Neuronal stem cell (in vitro differentiated cells): Measurements from ENCODE around the gene DCLK3.

ENCODE experiments used
- DNase-seq: peaks from one replicate; pipeline ENCODE4 v3.0.0-alpha.2; 2013; ENCODE audit warnings: low spot score
- H2AFZ ChIP-seq: one replicate; pipeline ENCODE4 v1.6.1; 2013; ENCODE audit warnings: mild to moderate bottlenecking, low read length, inconsistent platforms
- H2AK5ac ChIP-seq: 2 replicates; pipeline ENCODE4 v1.6.1; 2013; ENCODE audit warnings: low read depth, mild to moderate bottlenecking, inconsistent platforms, low read length, moderate library complexity, mixed read lengths
- H2BK120ac ChIP-seq: 2 replicates; pipeline ENCODE4 v1.6.1; 2013; ENCODE audit warnings: low read depth, mild to moderate bottlenecking, inconsistent platforms, low read length, moderate library complexity, mixed read lengths
- H2BK12ac ChIP-seq: one replicate; pipeline ENCODE4 v1.6.1; 2013; ENCODE audit warnings: low read length, inconsistent platforms
- H2BK15ac ChIP-seq: 2 replicates; pipeline ENCODE4 v1.6.1; 2013; ENCODE audit warnings: mild to moderate bottlenecking, low read length, inconsistent platforms, mixed read lengths
- H2BK5ac ChIP-seq: one replicate; pipeline ENCODE4 v1.6.1; 2013; ENCODE audit warnings: inconsistent platforms, mild to moderate bottlenecking, low read length, moderate library complexity
- H3K14ac ChIP-seq: one replicate; pipeline ENCODE4 v1.6.1; 2013; ENCODE audit warnings: low read length, inconsistent platforms
- H3K18ac ChIP-seq: 2 replicates; pipeline ENCODE4 v1.6.1; 2013; ENCODE audit warnings: low read length, inconsistent platforms
- H3K23ac ChIP-seq: 2 replicates; pipeline ENCODE4 v1.6.1; 2013; ENCODE audit warnings: low read depth, mild to moderate bottlenecking, mixed read lengths, low read length, inconsistent platforms; ENCODE audit not compliant: poor library complexity
- H3K27ac ChIP-seq: replicated peaks from 3 replicates; pipeline ENCODE4 v1.5.1; 2013; ENCODE audit warnings: low read length, inconsistent platforms
- H3K27me3 ChIP-seq, 3 experiments: 2 replicates each; pipeline ENCODE4 v1.6.1; 2013; ENCODE audit warnings: low read length in 3 of 3, mild to moderate bottlenecking in 2 of 3, inconsistent platforms in 1 of 3, low read depth in 1 of 3, mixed read lengths in 1 of 3, moderate library complexity in 1 of 3; ENCODE audit not compliant: control insufficient read depth in 3 of 3, insufficient read depth in 3 of 3
- H3K36me3 ChIP-seq, 2 donors: replicated peaks in 1 of 2; 2 replicates each; pipeline ENCODE4 v1.6.1; 2013; ENCODE audit warnings: low read length in 2 of 2; ENCODE audit not compliant: control insufficient read depth in 2 of 2, insufficient read depth in 2 of 2
- H3K4ac ChIP-seq: 2 replicates; pipeline ENCODE4 v1.6.1; 2013; ENCODE audit warnings: inconsistent platforms, mild to moderate bottlenecking, low read length, moderate library complexity
- H3K4me1 ChIP-seq, 2 donors: 1 replicate in 1 of 2; 2 replicates in 1 of 2; pipeline ENCODE4 v1.6.1; 2013; ENCODE audit warnings: low read length in 2 of 2, low read depth in 1 of 2; ENCODE audit not compliant: control insufficient read depth in 2 of 2, insufficient read depth in 1 of 2
- H3K4me2 ChIP-seq: one replicate; pipeline ENCODE4 v1.6.1; 2013; ENCODE audit warnings: mild to moderate bottlenecking, low read length, inconsistent platforms; ENCODE audit not compliant: insufficient read depth, poor library complexity, severe bottlenecking
- H3K4me3 ChIP-seq, 2 donors: 2 replicates each; pipeline ENCODE4 v1.5.1; 2013; ENCODE audit warnings: low read length in 2 of 2, mild to moderate bottlenecking in 2 of 2, inconsistent platforms in 1 of 2, moderate library complexity in 1 of 2
- H3K79me1 ChIP-seq: one replicate; pipeline ENCODE4 v1.6.1; 2013; ENCODE audit warnings: low read depth, mild to moderate bottlenecking, inconsistent platforms, low read length, moderate library complexity
- H3K9ac ChIP-seq: one replicate; pipeline ENCODE4 v1.6.1; 2013; ENCODE audit warnings: mild to moderate bottlenecking, low read depth, low read length, inconsistent platforms; ENCODE audit not compliant: poor library complexity
- H3K9me3 ChIP-seq, 2 donors: replicated peaks in 1 of 2; 2 replicates each; pipeline versions ENCODE3 to v1.6.1; 2013; ENCODE audit warnings: low read length in 2 of 2, mild to moderate bottlenecking in 2 of 2, inconsistent platforms in 1 of 2, low read depth in 1 of 2, mixed read lengths in 1 of 2, moderate library complexity in 1 of 2; ENCODE audit not compliant: control insufficient read depth in 2 of 2, insufficient read depth in 1 of 2
- H4K8ac ChIP-seq: one replicate; pipeline ENCODE4 v1.6.1; 2013; ENCODE audit warnings: low read depth, mild to moderate bottlenecking, inconsistent platforms, low read length, moderate library complexity
- H4K91ac ChIP-seq: one replicate; pipeline ENCODE4 v1.6.1; 2013; ENCODE audit warnings: low read length, low read depth, mild to moderate bottlenecking, inconsistent platforms; ENCODE audit not compliant: poor library complexity
- WGBS, 2 donors: extraction: QIAGEN DNeasy Blood & Tissue Kit; methylation state at CpG; one replicate each; pipeline ENCODE4 v1.1.7; 2013; ENCODE audit warnings: missing lambda C conversion rate in 2 of 2, mixed read lengths in 1 of 2; ENCODE audit not compliant: insufficient read length in 2 of 2, insufficient replicate concordance in 1 of 2; ENCODE audit errors: extremely low coverage in 2 of 2; 5-methylcytosine and 5-hydroxymethylcytosine counted together

DCLK3 gene

GRCh38 chr3:36790765-36791164, 26.4 kb upstream of the DCLK3 start:
- Histone ChIP-seq H3K18ac (no peak overlapping the region), H3K14ac (no peak overlapping the region), H3K9ac (no peak overlapping the region), H3K9me3 (no peaks in the 10 kb centered on the region), H2BK12ac (no peak overlapping the region), H3K27me3 (no peaks in the 10 kb centered on the region), H2BK120ac (no peak overlapping the region), H3K79me1 (no peaks in the 10 kb centered on the region), H3K4ac (no peak overlapping the region), H2BK5ac (no peak overlapping the region), H3K4me2 (no peak overlapping the region), H2BK15ac (no peak overlapping the region), H4K8ac (no peak overlapping the region), H4K91ac (no peak overlapping the region), H3K36me3 (no peaks in the 10 kb centered on the region), H3K4me1 (peaks cover 0 to 3% of the 10 kb centered on the region in 2 donors), H3K23ac (no peak overlapping the region), H2AK5ac (no peak overlapping the region), H3K4me3 (no peak overlapping the region), H2AFZ (no peak overlapping the region), H3K27ac (no peak overlapping the region)
- WGBS, 2 donors = no CpG with 5 or more reads among the region's 6 CpGs
- DNase-seq = no peak

- Histone ChIP-seq H2BK120ac (no peak overlapping the region), H2AK5ac (no peak overlapping the region), H3K79me1 (no peaks in the 10 kb centered on the region), H3K14ac (no peak overlapping the region), H3K27ac (no peak overlapping the region), H3K4me1 (peaks cover 0 to 3% of the 10 kb centered on the region in 2 donors), H2BK5ac (no peak overlapping the region), H3K4ac (no peak overlapping the region), H4K8ac (no peak overlapping the region), H3K36me3 (no peaks in the 10 kb centered on the region), H2BK15ac (no peak overlapping the region), H2BK12ac (no peak overlapping the region), H3K27me3 (no peaks in the 10 kb centered on the region), H4K91ac (no peak overlapping the region), H3K18ac (no peak overlapping the region), H3K9ac (no peak overlapping the region), H3K4me3 (no peak overlapping the region), H2AFZ (no peak overlapping the region), H3K4me2 (no peak overlapping the region), H3K23ac (no peak overlapping the region), H3K9me3 (no peaks in the 10 kb centered on the region)
- DNase-seq = no peak
- no CpG with 5 or more reads among the region's 3 CpGs for WGBS, 2 donors
These were observed 22.9 kb upstream of the DCLK3 start for GRCh38 chr3:36786921-36787890.

GRCh38 chr3:36784138-36784635, 19.8 kb upstream of the DCLK3 start:
- Histone ChIP-seq H2BK15ac (no peak overlapping the region), H3K23ac (no peak overlapping the region), H2BK120ac (no peak overlapping the region), H3K9me3 (no peaks in the 10 kb centered on the region), H3K27me3 (no peaks in the 10 kb centered on the region), H2BK12ac (no peak overlapping the region), H3K79me1 (no peaks in the 10 kb centered on the region), H3K36me3 (no peaks in the 10 kb centered on the region), H4K8ac (no peak overlapping the region), H3K4me1 (no peaks in the 10 kb centered on the region), H3K27ac (no peak overlapping the region), H3K14ac (no peak overlapping the region), H2BK5ac (no peak overlapping the region), H3K9ac (no peak overlapping the region), H4K91ac (no peak overlapping the region), H3K4me2 (no peak overlapping the region), H2AFZ (no peak overlapping the region), H3K4ac (no peak overlapping the region), H2AK5ac (no peak overlapping the region), H3K4me3 (no peak overlapping the region), H3K18ac (no peak overlapping the region)
- no peak for DNase-seq
- no CpG with 5 or more reads among the region's 3 CpGs for WGBS, 2 donors

- Histone ChIP-seq H2BK120ac (no peak overlapping the region), H3K4ac (no peak overlapping the region), H3K9ac (no peak overlapping the region), H3K4me3 (no peak overlapping the region), H3K27ac (no peak overlapping the region), H2BK12ac (no peak overlapping the region), H3K9me3 (no peaks in the 10 kb centered on the region), H3K18ac (no peak overlapping the region), H3K4me1 (no peaks in the 10 kb centered on the region), H4K8ac (no peak overlapping the region), H3K14ac (no peak overlapping the region), H3K79me1 (no peaks in the 10 kb centered on the region), H3K4me2 (no peak overlapping the region), H4K91ac (no peak overlapping the region), H2AK5ac (no peak overlapping the region), H2BK5ac (no peak overlapping the region), H3K36me3 (no peaks in the 10 kb centered on the region), H3K23ac (no peak overlapping the region), H2AFZ (no peak overlapping the region), H2BK15ac (no peak overlapping the region), H3K27me3 (no peaks in the 10 kb centered on the region)
- no peak for DNase-seq
- no CpG with 5 or more reads among the region's 2 CpGs for WGBS, 2 donors
These were observed 13.3 kb upstream of the DCLK3 start for GRCh38 chr3:36777424-36778218.
